BE2C (cell line): ENCODE measurements around the gene CD34.

Experiments used
- DNase-seq: peaks from one replicate; pipeline ENCODE4 v3.0.0-alpha.2; 2020
- H3K27me3 ChIP-seq: fragments of 250-450 bp; sonication (Bioruptor Pico); 2 replicates; pipeline ENCODE4 v1.5.1; 2020; ENCODE audit warnings: mild to moderate bottlenecking
- H3K36me3 ChIP-seq: fragments of 250-450 bp; sonication (Bioruptor Pico); 2 replicates; pipeline ENCODE4 v1.5.1; 2020; ENCODE audit warnings: mild to moderate bottlenecking
- H3K4me1 ChIP-seq: fragments of 250-450 bp; sonication (Bioruptor Pico); 2 replicates; pipeline ENCODE4 v1.5.1; 2020
- H3K4me3 ChIP-seq: 2 replicates; pipeline ENCODE4 v1.5.1; 2011; ENCODE audit warnings: low read depth, low read length
- H3K9me3 ChIP-seq: fragments of 250-450 bp; sonication (Bioruptor Pico); 2 replicates; pipeline ENCODE4 v1.5.1; 2020
- TF ChIP-seq, protein P1 (sequence below): IDR thresholded peaks from 2 replicates; pipeline ENCODE4 v1.5.1; 2012; ENCODE audit warnings: mild to moderate bottlenecking, low read depth, low read length

CD34 gene

DNA sequence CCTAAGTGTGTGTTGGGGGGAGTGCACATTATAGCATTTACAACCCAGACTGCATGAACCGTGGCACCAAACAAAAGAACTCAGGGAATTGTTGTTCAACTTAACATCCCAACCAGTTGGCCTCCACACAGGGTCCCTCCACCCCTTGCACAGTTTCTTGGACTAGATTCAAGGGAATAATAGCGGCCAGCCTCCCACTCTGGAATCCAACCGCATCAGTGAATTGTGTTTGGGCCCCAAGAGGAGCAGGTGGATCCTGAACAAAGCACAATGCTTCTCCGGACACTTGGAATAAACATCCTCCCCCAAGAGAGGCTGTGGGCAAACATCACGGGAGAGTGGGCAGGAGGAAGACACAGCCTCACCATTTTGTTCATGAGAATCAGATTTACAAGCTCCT lies 18.2 kb downstream of the CD34 start:
- Histone ChIP-seq H3K27me3 (no peaks in the 10 kb centered on the region), H3K4me1 (no peaks in the 10 kb centered on the region), H3K4me3 (no peak overlapping the region), H3K36me3 (no peaks in the 10 kb centered on the region), H3K9me3 (no peaks in the 10 kb centered on the region)
- no peak for DNase-seq
- TF ChIP-seq, protein P1, sequence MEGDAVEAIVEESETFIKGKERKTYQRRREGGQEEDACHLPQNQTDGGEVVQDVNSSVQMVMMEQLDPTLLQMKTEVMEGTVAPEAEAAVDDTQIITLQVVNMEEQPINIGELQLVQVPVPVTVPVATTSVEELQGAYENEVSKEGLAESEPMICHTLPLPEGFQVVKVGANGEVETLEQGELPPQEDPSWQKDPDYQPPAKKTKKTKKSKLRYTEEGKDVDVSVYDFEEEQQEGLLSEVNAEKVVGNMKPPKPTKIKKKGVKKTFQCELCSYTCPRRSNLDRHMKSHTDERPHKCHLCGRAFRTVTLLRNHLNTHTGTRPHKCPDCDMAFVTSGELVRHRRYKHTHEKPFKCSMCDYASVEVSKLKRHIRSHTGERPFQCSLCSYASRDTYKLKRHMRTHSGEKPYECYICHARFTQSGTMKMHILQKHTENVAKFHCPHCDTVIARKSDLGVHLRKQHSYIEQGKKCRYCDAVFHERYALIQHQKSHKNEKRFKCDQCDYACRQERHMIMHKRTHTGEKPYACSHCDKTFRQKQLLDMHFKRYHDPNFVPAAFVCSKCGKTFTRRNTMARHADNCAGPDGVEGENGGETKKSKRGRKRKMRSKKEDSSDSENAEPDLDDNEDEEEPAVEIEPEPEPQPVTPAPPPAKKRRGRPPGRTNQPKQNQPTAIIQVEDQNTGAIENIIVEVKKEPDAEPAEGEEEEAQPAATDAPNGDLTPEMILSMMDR = no peak

DNA sequence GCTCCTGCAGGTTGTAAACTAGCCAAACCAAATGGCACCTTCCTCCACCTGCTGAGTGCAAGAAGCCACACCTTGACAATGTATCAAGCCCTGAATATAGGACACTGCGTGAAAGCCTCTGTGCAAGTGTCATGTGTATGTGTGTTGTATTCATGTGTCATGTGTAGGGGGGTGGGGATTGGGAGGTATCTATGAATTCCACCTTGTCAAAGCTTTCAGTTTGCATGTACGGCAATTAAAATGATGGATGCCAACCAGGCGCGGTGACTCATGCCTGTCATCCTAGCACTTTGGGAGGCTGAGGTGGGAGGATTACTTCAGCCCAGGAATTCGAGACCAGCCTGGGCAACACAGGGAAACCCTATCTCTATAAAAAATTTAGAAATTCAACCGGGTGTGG lies 19.8 kb downstream of the CD34 start:
- TF ChIP-seq, protein P1 = no peak
- Histone ChIP-seq H3K36me3 (no peaks in the 10 kb centered on the region), H3K4me1 (no peaks in the 10 kb centered on the region), H3K9me3 (no peaks in the 10 kb centered on the region), H3K27me3 (no peaks in the 10 kb centered on the region), H3K4me3 (no peak overlapping the region)
- no peak for DNase-seq

DNA sequence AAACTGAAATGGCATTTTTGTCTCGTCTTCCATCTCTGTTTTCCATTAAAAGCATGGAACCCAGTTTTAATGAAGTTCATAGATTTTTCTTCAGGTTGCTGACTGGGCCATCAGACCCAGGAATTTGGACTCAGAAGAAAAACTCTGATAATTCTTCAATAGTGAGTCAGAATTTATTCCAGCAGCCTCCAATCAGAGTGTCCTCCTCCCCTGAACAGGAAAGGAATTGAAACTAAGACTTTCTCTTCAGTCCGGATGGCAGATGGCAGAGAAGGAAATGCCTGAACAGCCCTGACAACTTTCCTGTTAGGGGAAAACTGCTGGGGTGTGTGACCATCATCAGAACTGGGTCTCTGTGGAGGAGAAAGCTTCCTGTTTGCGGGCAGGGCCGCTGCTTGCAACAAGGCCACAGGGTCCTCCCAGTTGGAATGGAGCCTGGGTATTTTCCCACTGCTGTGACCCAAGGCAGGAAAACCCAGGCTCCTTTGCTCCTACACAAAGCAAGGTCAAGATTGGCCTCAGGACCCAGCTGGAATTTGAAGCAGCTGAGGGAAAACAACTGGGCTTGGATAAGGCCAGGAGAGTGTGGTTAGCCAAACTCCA lies 20.7 kb downstream of the CD34 start:
- no peaks in the 10 kb centered on the region for H3K9me3 ChIP-seq
- peaks cover 3% of the 10 kb centered on the region; the same call in 1 of the 2 replicates for H3K4me1 ChIP-seq
- no peak for DNase-seq
- no peaks in the 10 kb centered on the region for H3K27me3 ChIP-seq
- no peaks in the 10 kb centered on the region for H3K36me3 ChIP-seq
- TF ChIP-seq, protein P1 = no peak
- H3K4me3 ChIP-seq = no peak overlapping the region

DNA sequence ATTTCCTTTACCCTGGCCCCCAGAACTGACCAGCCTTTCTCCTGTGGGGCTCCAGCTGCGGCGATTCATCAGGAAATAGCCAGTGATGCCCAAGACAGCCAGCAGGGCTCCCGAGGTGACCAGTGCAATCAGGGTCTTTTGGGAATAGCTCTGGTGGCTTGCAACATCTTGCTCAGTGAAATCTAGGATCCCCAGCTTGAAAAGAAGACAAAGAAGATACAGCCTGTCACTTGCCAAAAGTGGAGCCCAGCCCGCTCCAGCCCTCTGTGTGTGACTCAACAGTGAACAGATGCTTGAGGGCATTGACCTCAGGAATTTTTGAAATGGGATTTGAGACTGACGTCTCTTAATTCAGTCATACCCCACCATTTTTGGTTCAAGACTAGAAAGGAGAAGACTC lies 22.3 kb downstream of the CD34 start:
- no peak for DNase-seq
- Histone ChIP-seq H3K4me1 (peaks cover 4% of the 10 kb centered on the region; the same call in 1 of the 2 replicates), H3K27me3 (no peaks in the 10 kb centered on the region), H3K36me3 (no peaks in the 10 kb centered on the region), H3K4me3 (no peak overlapping the region), H3K9me3 (no peaks in the 10 kb centered on the region)
- TF ChIP-seq, protein P1 = no peak; the same call in 1 of the 2 replicates

DNA sequence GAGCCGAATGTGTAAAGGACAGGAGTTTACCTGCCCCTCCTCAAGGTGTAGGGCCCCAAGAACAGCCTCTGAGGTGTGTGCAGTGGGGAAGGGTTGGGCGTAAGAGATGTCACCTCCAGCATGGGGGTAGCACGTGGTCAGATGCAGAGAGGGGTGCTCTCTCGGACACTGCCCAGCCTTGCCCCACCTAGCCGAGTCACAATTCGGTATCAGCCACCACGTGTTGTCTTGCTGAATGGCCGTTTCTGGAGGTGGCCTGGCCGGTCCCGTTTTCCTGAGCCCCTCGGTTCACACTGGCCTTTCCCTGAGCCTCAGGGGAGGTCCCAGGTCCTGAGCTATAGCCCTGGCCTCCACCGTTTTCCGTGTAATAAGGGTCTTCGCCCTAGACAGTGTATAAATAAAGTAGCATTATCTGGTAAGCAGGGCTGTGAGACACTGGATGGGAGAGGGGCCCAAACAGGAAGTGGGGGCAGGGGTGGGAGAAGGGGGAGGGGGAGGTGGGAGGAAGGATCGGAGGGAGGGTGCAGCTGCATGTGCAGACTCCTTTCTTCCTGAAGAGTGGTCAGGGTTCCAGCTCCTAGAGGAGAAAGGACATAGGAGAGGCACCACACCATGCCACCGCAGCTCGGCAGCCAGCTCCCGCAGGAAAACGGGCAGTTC lies 23.3 kb downstream of the CD34 start:
- TF ChIP-seq, protein P1 = no peak
- H3K4me1 ChIP-seq = peaks cover 4% of the 10 kb centered on the region; the same call in 1 of the 2 replicates
- no peaks in the 10 kb centered on the region for H3K36me3 ChIP-seq
- no peaks in the 10 kb centered on the region for H3K9me3 ChIP-seq
- H3K27me3 ChIP-seq = no peaks in the 10 kb centered on the region
- DNase-seq = no peak
- H3K4me3 ChIP-seq = no peak overlapping the region

DNA sequence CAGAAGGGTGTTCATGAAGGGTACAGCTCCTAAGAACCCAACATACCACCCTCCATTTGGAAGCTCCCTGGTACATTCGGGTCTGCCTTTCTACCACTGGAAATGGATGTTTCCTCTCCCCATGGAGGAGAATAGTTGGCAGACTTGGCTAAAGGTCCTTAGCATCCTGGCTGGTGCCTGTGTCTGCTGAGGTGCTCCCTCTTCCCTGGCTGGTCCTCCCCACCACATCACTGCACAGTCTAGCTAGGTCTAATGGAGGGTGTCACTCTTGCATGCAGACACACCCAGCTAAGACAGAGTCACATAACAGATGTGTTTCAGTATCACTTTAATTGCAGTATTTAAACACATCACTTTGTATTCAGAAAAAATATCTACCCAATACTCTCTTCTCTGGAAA lies 24.7 kb downstream of the CD34 start:
- no peaks in the 10 kb centered on the region for H3K9me3 ChIP-seq
- H3K4me3 ChIP-seq = no peak overlapping the region
- TF ChIP-seq, protein P1 = no peak
- no peaks in the 10 kb centered on the region for H3K36me3 ChIP-seq
- peaks cover 4% of the 10 kb centered on the region; the same call in 1 of the 2 replicates for H3K4me1 ChIP-seq
- no peak for DNase-seq
- no peaks in the 10 kb centered on the region for H3K27me3 ChIP-seq
